HG03095 (cell line): ENCODE data around the gene FBLN2.
"Not testable (repeated sequence)": the region's sequence is repeated elsewhere in the genome, so short reads cannot be mapped to it uniquely, and the experiment has no call there.

Experiments used
- ATAC-seq: cut with Tn5 transposase; IDR thresholded peaks from one replicate; pipeline ENCODE4 v1.9.1; 2021; ENCODE audit warnings: moderate library complexity; ENCODE audit not compliant: unreplicated experiment

Gene FBLN2

DNA sequence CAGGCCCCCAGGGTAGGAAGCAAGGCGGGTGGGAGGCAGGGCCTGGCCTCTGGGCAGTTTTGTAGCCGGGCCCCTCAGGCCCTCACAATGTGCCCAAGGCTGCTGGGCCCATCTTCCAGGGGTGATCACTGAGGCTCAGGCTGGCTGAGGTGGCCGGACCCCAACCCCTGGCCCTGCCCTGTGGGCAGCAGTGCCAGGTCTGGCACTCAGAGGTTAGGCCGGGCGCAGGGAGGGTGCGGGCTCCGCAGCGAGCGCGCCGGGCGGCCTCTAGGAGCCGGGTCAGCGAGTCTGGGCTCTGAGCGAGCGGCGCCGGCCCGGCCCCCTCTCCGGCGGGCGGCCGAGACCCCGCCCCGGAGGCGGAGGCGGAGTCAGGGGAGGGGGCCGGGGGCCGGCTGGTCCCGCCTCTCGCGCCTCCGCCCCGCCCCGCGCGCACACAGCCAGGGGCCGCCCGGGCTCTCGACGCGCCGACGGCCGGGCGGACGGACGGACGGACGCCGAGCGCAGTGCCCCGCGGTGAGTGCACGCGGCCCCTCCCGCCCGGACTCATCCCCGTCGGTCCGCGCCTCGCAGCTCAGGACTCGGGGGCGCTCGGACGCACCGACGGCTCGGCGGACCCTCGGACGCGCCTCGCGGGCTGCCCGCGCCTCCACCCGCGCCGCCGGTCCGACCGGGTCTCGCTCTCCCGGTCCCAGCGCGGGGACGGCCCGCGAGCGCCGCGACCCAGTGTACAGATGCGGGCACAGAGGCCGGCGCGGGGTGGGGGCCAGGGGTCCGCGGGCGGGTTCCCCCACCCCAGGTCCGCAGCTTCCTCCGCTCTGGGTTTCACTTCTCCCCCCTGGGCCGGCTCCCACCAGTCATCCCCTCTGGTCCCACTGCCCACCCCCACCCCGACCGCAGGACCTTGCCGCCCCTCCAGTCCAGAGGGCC is at the start of gene FBLN2:
Gene FBLN2 (plus strand): TSS at position 430 of the 927 bp plus-strand sequence. CDS start 21,231 bp downstream, outside the sequence.
- ATAC-seq = no peak

GRCh38 chr3:13499246-13499645 is 49.7 kb upstream of the FBLN2 start:
- not testable (repeated sequence) for ATAC-seq

DNA sequence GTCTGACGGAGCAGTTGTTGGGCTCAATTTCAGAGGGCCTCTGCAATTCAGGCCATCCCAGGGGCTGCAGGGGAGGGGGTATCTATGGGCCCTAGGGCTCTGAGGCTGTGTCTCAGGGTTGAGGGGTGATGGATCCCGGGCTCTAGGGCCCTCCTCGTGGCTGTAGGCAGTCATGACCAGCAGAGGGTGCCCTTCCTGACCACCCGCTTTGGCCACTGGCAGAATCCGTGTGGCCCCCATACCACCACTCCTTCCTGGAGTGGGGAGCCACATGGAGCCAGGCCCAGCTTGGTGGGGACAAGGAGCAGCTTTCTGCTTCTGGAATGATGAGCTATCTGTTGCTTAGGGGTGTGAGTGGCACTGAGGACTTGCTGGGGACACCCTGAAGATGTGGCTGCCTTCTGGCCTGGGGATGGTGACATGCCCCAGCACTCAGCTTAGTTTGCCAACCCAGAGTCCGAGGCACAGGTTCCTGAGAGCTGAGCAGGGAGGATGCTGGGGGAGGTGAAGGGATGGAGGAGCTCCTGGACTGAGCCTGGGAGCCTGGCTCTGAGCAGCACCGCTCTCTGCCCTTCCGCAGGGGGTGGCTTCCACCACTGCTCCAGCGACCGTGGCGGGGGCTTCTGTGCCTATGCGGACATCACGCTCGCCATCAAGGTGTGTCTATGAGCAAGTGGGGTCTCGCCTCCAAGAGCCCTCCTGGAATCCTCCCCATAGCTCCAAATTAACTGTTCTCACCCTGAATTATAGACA is 48.6 kb upstream of the FBLN2 start:
- no peak for ATAC-seq

DNA sequence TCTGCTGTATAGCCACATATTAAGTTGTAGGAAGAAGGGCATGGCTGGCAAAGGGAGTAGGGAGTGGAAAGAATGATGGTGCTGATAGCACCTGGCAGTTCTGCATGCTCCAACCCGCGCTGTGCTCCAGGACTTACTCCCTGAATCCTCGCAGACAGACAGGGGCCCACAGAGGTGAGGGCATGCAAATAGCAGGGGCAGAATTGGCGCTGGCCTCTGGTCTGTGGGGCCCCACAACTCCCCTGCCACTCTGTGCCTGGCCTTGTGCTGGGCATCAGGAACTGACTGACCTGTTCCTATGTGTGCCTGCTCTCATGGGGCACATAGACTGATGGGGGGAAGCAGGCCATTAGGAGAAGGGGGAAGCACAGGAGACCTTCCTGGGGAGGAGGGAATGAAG is 47.9 kb upstream of the FBLN2 start:
- no peak for ATAC-seq

DNA sequence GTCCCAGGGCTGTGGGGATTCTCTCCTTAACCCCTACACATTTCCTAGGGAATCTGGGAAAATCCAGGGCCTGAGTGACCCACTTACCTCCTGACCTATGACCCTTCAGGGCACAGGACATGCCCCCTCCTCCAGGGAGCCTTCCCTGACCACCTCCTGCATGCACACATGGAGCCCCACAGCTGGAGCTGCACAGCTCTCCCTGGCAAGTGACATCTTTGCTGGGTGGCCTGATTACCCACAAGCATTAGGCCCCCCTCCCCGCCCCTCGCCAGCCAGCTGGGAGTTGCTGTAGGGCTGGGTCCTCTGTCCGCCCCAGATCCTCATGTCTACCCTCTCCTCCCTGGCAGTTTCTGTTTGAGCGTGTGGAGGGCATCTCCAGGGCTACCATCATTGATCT is 47.4 kb upstream of the FBLN2 start:
- no peak for ATAC-seq

- no peak for ATAC-seq
Observed at GRCh38 chr3:13501958-13502790, 46.8 kb upstream of the FBLN2 start.

DNA sequence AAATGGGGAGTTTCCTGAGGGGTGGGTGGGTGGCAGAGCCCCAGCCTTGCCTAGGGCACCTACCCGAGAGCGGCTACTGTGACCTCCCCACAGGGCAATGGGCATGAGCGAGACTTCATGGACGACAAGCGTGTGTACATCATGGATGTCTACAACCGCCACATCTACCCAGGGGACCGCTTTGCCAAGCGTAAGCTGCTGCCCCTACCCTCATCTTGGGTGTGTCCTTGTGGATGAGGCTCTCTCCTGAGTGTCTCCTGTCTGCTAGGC is 46.2 kb upstream of the FBLN2 start:
- ATAC-seq = no peak

DNA sequence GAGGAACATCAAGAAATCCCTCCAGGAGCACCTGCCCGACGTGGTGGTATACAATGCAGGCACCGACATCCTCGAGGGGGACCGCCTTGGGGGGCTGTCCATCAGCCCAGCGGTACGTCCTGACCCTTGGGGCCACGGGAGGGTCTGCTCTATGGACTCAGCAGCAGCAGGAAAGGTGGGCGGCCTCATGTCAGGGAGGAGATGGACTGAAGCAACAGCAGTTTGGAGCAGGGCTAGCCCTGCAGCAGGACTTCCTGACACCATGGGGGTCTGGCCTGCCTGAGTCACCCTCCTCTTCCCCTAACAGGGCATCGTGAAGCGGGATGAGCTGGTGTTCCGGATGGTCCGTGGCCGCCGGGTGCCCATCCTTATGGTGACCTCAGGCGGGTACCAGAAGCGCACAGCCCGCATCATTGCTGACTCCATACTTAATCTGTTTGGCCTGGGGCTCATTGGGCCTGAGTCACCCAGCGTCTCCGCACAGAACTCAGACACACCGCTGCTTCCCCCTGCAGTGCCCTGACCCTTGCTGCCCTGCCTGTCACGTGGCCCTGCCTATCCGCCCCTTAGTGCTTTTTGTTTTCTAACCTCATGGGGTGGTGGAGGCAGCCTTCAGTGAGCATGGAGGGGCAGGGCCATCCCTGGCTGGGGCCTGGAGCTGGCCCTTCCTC is 44.6 kb upstream of the FBLN2 start:
- no peak for ATAC-seq

GRCh38 chr3:13505147-13506130 is 43.5 kb upstream of the FBLN2 start:
- no peak for ATAC-seq

DNA sequence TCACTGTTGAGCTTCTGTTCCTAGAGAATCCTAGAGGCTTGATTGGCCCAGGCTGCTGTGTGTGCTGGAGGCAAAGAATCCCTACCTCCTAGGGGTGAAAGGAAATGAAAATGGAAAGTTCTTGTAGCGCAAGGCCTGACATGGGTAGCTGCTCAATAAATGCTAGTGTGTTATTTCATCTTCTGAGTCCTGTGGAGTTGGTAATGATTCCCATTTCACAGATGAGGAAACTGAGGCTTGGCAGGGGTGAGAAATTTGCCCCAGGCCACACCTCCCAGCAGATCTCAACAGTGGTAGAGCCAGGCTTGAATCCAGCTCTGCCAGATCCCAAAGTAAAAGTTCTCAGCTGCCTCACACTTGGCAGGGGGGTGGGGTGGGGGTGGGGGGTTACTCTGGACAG is 42.7 kb upstream of the FBLN2 start:
- no peak for ATAC-seq

- ATAC-seq = no peak
Observed at GRCh38 chr3:13506680-13507079, 42.2 kb upstream of the FBLN2 start.

DNA sequence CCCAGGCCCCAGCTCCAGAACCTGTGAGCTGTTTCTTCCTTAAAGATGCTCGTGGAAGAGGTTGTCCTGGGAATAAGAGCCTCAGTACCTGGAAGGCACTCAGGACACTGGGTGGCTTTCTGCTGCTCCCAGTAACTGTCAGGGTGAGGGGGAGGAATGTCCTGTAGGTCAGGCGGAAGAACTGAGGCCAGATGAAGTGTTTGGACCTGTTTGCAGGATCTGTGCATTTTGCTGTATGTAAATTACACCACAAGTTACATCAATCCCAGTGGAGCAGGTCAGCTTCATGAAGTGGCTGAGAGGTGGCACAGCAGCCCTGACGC is 41.7 kb upstream of the FBLN2 start:
- ATAC-seq = no peak

GRCh38 chr3:13507570-13508339 is 41.2 kb upstream of the FBLN2 start:
- ATAC-seq = no peak

DNA sequence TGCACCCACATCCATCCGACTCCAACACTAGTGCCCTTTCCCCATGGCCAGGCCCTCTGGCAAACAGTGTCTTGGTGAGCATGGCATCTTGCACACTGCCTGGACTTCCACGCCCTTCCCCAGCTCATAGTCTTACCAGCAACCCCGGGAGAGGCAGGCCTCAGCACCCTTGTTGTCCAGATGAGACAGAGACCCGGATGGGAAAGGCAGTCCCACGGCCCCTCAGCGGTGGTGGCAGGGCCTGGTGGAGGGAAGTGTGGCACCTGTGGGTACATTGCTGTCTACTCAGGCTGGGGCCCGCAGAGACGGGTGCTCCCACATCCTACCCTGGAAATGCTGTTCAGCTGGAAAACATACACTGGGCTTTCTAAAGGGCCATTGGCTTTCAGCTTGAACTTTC is 40.4 kb upstream of the FBLN2 start:
- no peak for ATAC-seq

DNA sequence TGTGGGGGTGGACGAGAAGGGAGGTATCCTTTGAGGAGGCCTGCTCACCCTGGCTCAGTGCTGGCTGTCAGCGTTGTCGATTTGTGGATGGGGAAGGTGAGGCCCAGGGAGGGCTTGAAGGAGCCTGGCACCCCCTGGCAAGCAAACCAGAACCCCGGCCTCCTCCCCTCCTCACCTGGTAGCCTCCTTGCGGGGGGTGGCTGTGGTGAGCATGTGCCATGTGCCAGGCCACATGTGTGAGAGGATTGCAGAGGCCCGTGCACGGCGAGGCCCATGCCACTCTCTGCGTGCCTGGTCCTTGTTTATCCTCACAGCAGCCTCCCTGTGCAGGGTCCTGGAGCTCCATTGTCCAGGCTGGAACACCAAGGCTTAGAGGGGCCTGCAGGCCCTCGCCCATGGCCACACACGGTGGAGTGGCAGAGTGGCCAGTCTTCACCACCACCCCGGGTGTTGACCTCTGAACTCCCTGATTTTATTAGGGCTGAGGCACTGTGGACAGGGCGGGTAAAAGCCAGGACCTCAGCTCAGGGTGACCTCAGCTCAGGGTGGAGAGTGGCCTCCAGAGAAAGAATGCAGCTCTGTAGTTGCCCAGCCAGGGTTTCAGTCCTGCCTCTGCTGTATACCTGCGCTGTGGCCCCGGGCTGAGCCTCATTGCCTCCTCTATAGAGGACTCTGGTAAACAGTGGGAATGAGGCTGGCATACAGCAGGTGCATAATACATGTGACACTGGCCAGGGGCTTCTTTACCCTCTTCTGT is 39.7 kb upstream of the FBLN2 start:
- no peak for ATAC-seq

- no peak for ATAC-seq
Observed at GRCh38 chr3:13509816-13510192, 39.1 kb upstream of the FBLN2 start.

GRCh38 chr3:13512451-13512850 is 36.5 kb upstream of the FBLN2 start:
- no peak for ATAC-seq
